ENCODE measurements around the gene PRRT1B. TPM values are rescaled to one million over a fixed set of nuclear protein-coding genes. Genes with fewer than 3 reads are reported as not detected.
A peak's percentile ranks its signal among the peaks of the same experiment; 100 is the strongest.
"Not testable (repeated sequence)": the region's sequence is repeated elsewhere in the genome, so short reads cannot be mapped to it uniquely, and the experiment has no call there.

The PRRT1B gene
- total RNA-seq, 1 donor from 2014 or later = not detected

DNA sequence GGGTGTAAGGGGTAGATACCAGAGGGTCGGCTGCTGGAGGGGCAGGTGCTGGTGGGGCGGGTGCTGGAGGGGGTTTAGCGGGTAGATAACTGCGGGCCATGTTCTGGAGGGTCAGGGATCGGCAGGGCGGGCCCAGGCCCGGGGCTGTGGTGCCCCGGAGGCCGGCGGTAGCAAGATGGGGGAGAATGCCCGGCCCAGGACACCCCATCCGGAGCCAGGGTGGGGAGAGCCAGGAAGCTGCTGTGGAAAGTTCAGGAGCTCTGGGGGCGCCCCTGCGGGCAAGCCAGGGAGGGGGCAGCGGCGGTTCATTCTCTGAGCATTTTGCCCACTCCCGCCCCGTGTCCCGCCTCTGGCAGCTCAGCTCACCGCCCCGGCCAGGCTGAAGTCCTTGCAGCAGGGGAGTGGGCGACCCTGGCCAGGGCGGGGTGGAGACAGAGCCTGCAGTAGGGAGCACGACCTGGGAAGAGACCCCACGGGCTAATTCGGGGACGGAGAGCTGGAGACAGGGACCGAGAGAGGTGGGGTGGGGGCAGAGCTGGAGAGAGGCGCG, 538 bp downstream of the PRRT1B start:
- peaks cover 20% of the 10 kb centered on the region for H3K9me3 Mint-ChIP-seq
- no peaks in the 10 kb centered on the region for H3K4me1 Mint-ChIP-seq (ENCODE audit: low read depth)
- H3K27me3 Mint-ChIP-seq (ENCODE audit: insufficient read depth) = peaks cover 61% of the 10 kb centered on the region
- peaks cover 2% of the 10 kb centered on the region for H3K36me3 Mint-ChIP-seq (ENCODE audit: low read depth)
- no peak overlapping the region for H3K4me3 Mint-ChIP-seq
- H3K27ac Mint-ChIP-seq = no peak overlapping the region
- intact Hi-C loops (cut with micrococcal nuclease) = no loop called here
- no peak for DNase-seq (ENCODE audit: low spot score)

DNA sequence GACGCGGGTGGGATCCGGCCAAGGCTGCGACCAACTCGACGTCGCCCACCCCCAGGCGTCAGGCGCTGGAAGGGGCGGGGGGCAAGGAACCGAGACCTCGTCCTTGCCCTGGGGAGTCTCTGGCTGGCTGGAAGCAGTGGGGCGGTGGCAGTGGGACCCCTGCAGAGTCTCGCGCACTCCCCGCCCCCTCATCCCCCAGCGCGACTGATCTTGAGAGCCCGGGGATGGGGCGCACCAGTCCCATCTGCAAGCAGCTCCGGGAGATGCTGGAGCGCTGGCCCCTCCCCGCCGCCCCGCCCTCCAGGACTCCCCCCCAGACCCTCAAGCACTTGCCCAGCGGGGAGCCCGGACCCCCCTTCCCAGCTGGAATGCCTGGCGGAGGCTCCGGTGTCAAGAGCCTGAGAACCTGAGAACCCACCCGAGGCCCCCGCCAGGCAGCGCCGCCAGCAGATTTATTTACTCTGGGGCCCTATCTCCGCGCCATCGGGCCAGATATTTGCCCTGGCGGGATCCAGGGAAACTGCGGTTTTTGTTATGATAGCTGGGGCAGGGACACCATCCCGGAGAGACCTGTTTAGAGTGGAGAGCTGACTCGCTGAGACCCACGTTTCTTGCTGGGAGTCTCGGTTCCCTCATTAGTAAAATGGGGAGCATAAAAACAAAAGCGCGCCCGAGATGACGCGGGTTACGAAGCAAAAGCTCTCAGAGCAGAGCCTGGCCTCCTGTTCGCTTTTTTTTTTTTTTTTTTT, 1.2 kb downstream of the PRRT1B start:
- H3K27me3 Mint-ChIP-seq (ENCODE audit: insufficient read depth) = peaks cover 61% of the 10 kb centered on the region
- peak overlapping the region; percentile 52 for H3K4me3 Mint-ChIP-seq
- H3K4me1 Mint-ChIP-seq (ENCODE audit: low read depth) = no peaks in the 10 kb centered on the region
- H3K36me3 Mint-ChIP-seq (ENCODE audit: low read depth) = peaks cover 2% of the 10 kb centered on the region
- intact Hi-C loops (cut with micrococcal nuclease) = no loop called here
- no peak overlapping the region for H3K27ac Mint-ChIP-seq
- H3K9me3 Mint-ChIP-seq = peaks cover 20% of the 10 kb centered on the region
- DNase-seq (ENCODE audit: low spot score) = no peak

GRCh38 chr9:131549186-131549585, 3.9 kb downstream of the PRRT1B start:
- H3K4me3 Mint-ChIP-seq; DNase-seq (ENCODE audit: low spot score); H3K4me1 Mint-ChIP-seq (ENCODE audit: low read depth); H3K27ac Mint-ChIP-seq; H3K9me3 Mint-ChIP-seq; intact Hi-C loops (cut with micrococcal nuclease); H3K36me3 Mint-ChIP-seq (ENCODE audit: low read depth): not testable (repeated sequence)
- peaks cover 60% of the 10 kb centered on the region for H3K27me3 Mint-ChIP-seq (ENCODE audit: insufficient read depth)

DNA sequence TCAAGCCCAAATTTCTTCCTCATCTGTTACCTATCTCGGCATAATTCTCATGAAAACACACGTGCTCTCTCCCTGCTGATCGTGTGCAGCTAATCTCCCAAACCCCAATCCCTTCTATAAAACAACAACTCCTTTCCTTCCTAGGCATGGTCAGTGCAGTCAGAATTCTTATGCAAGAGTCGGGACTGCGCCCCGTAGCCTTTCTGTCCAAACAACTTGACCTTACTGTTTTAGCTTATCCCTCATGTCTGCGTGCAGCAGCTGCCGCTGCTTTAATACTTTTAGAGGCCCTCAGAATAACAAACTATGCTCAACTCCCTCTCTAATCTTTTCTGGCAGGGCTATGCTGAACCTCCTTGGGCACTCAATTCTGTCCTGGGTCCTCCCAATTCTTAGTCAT, 5.1 kb downstream of the PRRT1B start:
- intact Hi-C loops (cut with micrococcal nuclease); H3K4me3 Mint-ChIP-seq: not testable (repeated sequence)
- H3K27me3 Mint-ChIP-seq (ENCODE audit: insufficient read depth) = peaks cover 61% of the 10 kb centered on the region

DNA sequence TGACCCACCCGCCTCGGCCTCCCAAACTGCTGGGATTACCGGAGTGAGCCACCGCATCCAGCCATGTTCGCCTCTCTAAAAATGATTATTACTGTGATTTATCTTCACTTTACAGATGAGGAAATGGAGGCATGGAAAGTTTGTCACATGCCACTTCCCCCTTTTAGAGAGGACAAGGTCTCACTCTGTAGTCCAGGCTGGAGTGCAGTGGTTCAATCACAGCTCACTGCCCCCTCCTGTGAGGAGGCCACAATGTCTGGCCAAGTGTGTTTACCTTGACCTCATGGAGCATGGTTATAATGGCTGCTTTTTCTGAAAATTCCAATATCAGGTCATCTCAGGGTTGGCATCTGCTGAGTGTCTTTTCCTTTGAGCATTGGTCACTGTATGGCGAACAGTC, 6.7 kb downstream of the PRRT1B start:
- Mint-ChIP-seq H3K9me3 (no peaks in the 10 kb centered on the region), H3K4me3 (no peak overlapping the region), H3K27ac (no peak overlapping the region), H3K4me1 (ENCODE audit: low read depth) (no peaks in the 10 kb centered on the region), H3K36me3 (ENCODE audit: low read depth) (peaks cover 9% of the 10 kb centered on the region), H3K27me3 (ENCODE audit: insufficient read depth) (peaks cover 62% of the 10 kb centered on the region)
- no peak for DNase-seq (ENCODE audit: low spot score)
- intact Hi-C loops (cut with micrococcal nuclease) = no loop called here

More for the DNA sequence above, 5.1 kb downstream of the PRRT1B start:
- H3K4me1 Mint-ChIP-seq (ENCODE audit: low read depth); H3K9me3 Mint-ChIP-seq; H3K27ac Mint-ChIP-seq; H3K36me3 Mint-ChIP-seq (ENCODE audit: low read depth); DNase-seq (ENCODE audit: low spot score): not testable (repeated sequence)

DNA sequence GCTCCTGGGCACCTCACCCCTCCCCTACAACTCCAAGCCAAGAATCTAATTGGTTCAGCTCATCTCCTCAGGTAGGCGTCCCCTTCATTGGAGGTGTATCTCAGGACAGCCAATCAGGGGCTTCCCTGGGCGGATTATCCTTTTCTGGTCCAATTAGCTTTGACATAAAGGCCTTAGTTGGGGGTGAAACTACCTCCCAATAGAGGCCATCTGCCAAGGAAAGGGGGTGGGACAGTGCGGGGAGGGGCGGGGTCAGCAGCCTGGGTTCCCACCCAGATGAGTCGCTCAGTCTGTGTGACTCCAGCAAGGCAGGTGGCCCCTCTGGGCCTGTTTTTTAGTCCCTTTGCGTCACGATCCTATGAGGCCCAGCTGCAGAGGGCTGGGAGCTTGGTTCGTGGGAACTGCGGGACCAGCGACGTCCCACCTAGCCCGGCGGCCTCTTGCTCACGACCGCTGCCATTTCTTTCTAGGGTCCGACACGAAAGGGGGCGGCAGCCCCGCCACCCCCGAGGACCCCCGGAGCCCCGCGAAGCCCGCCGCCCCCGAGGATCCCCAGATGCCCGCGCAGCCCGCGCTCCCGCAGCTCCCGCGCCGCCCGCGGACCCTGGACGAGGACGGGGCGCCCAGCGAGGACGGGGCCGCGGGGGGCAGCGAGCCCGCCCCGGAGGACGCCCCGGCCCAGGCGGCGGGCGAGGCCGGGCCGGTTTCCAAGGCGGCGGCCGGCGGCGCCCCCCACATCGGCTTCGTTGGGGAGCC, 8.9 kb downstream of the PRRT1B start:
- Mint-ChIP-seq H3K9me3 (no peaks in the 10 kb centered on the region), H3K27me3 (ENCODE audit: insufficient read depth) (peaks cover 40% of the 10 kb centered on the region), H3K4me1 (ENCODE audit: low read depth) (no peaks in the 10 kb centered on the region), H3K36me3 (ENCODE audit: low read depth) (peaks cover 7% of the 10 kb centered on the region), H3K4me3 (no peak overlapping the region), H3K27ac (no peak overlapping the region)
- no peak for DNase-seq (ENCODE audit: low spot score)
- intact Hi-C loops (cut with micrococcal nuclease) = no loop called here

DNA sequence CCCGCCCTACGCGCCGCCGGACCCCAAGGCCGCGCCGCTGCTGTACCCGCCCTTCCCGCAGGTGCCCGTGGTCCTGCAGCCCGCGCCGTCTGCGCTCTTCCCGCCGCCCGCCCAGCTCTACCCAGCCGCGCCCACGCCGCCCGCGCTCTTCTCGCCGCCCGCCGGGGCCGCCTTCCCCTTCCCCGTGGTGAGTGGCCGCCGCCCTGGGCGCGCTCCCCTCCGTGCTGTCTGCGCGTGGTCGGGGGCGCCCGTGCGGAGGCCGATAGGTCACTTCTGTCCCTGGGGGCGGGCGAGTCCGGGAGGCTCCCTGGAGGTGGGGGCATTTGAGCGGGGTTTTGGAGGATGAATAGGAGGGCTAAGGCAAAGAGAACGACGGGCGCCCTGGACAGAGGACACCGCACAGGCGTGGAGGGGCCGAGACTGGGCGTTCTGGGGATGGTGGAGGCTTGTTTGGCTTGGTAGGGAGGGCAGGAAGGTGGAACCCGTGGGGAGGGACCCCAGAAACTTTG, 9.6 kb downstream of the PRRT1B start:
- peaks cover 34% of the 10 kb centered on the region for H3K27me3 Mint-ChIP-seq (ENCODE audit: insufficient read depth)
- H3K27ac Mint-ChIP-seq = no peak overlapping the region
- no peak for DNase-seq (ENCODE audit: low spot score)
- H3K4me3 Mint-ChIP-seq = no peak overlapping the region
- intact Hi-C loops (cut with micrococcal nuclease) = no loop called here
- H3K4me1 Mint-ChIP-seq (ENCODE audit: low read depth) = no peaks in the 10 kb centered on the region
- no peaks in the 10 kb centered on the region for H3K9me3 Mint-ChIP-seq
- H3K36me3 Mint-ChIP-seq (ENCODE audit: low read depth) = peaks cover 7% of the 10 kb centered on the region

- intact Hi-C loops (cut with micrococcal nuclease) = no loop called here
- no peak overlapping the region for H3K27ac Mint-ChIP-seq
- no peak for DNase-seq (ENCODE audit: low spot score)
- H3K9me3 Mint-ChIP-seq = no peaks in the 10 kb centered on the region
- H3K4me3 Mint-ChIP-seq = no peak overlapping the region
- H3K4me1 Mint-ChIP-seq (ENCODE audit: low read depth) = no peaks in the 10 kb centered on the region
- peaks cover 26% of the 10 kb centered on the region for H3K27me3 Mint-ChIP-seq (ENCODE audit: insufficient read depth)
- H3K36me3 Mint-ChIP-seq (ENCODE audit: low read depth) = peaks cover 9% of the 10 kb centered on the region
Measured at GRCh38 chr9:131555841-131556673, 10.7 kb downstream of the PRRT1B start.

GRCh38 chr9:131557855-131558548, 12.7 kb downstream of the PRRT1B start:
- no peaks in the 10 kb centered on the region for H3K4me1 Mint-ChIP-seq (ENCODE audit: low read depth)
- no peak for DNase-seq (ENCODE audit: low spot score)
- H3K9me3 Mint-ChIP-seq = no peaks in the 10 kb centered on the region
- H3K36me3 Mint-ChIP-seq (ENCODE audit: low read depth) = peaks cover 11% of the 10 kb centered on the region
- peaks cover 24% of the 10 kb centered on the region for H3K27me3 Mint-ChIP-seq (ENCODE audit: insufficient read depth)
- H3K4me3 Mint-ChIP-seq = no peak overlapping the region
- no peak overlapping the region for H3K27ac Mint-ChIP-seq
- intact Hi-C loops (cut with micrococcal nuclease) = no loop called here

GRCh38 chr9:131559421-131560000, 14.2 kb downstream of the PRRT1B start:
- peaks cover 16% of the 10 kb centered on the region for H3K27me3 Mint-ChIP-seq (ENCODE audit: insufficient read depth)
- no peak overlapping the region for H3K27ac Mint-ChIP-seq

GRCh38 chr9:131562032-131562959, 17.0 kb downstream of the PRRT1B start:
- Mint-ChIP-seq H3K4me3 (no peak overlapping the region), H3K27me3 (ENCODE audit: insufficient read depth) (no peaks in the 10 kb centered on the region), H3K27ac (no peak overlapping the region), H3K9me3 (no peaks in the 10 kb centered on the region), H3K36me3 (ENCODE audit: low read depth) (peaks cover 7% of the 10 kb centered on the region), H3K4me1 (ENCODE audit: low read depth) (no peaks in the 10 kb centered on the region)
- intact Hi-C loops (cut with micrococcal nuclease) = no loop called here
- DNase-seq (ENCODE audit: low spot score) = no peak

More at GRCh38 chr9:131559421-131560000, 14.2 kb downstream of the PRRT1B start:
- no peaks in the 10 kb centered on the region for H3K4me1 Mint-ChIP-seq (ENCODE audit: low read depth)
- H3K36me3 Mint-ChIP-seq (ENCODE audit: low read depth) = peaks cover 11% of the 10 kb centered on the region
- H3K4me3 Mint-ChIP-seq = no peak overlapping the region
- no peaks in the 10 kb centered on the region for H3K9me3 Mint-ChIP-seq
- no peak for DNase-seq (ENCODE audit: low spot score)
- intact Hi-C loops (cut with micrococcal nuclease) = no loop called here
